Hepatocyte (in vitro differentiated cells): ENCODE measurements around the gene MYOZ2. TPM values are rescaled to one million over a fixed set of nuclear protein-coding genes. Genes with fewer than 3 reads are reported as not detected.

Experiments used
- DNase-seq: peaks from one replicate; pipeline ENCODE4 v3.0.0-alpha.2; 2016; ENCODE audit warnings: low spot score
- H2AFZ ChIP-seq: fragments of 200-600 bp; sonication (generic); 2 replicates; pipeline ENCODE4 v1.6.0; 2016; ENCODE audit warnings: antibody characterized with exemption, mild to moderate bottlenecking
- H3K27ac ChIP-seq: fragments of 200-600 bp; sonication (generic); 2 replicates; pipeline ENCODE4 v1.5.1; 2016; ENCODE audit warnings: mild to moderate bottlenecking
- H3K27me3 ChIP-seq: fragments of 200-600 bp; sonication (generic); 2 replicates; pipeline ENCODE4 v1.6.1; 2016
- H3K36me3 ChIP-seq: fragments of 200-600 bp; sonication (generic); replicated peaks from 2 replicates; pipeline ENCODE4 v1.5.1; 2016; ENCODE audit warnings: low read depth; ENCODE audit not compliant: insufficient read depth
- H3K4me1 ChIP-seq: fragments of 200-600 bp; sonication (generic); 2 replicates; pipeline ENCODE4 v1.5.1; 2016; ENCODE audit warnings: mild to moderate bottlenecking, moderate library complexity; ENCODE audit not compliant: insufficient read depth
- H3K4me2 ChIP-seq: fragments of 200-600 bp; sonication (generic); 2 replicates; pipeline ENCODE4 v1.6.0; 2016
- H3K4me3 ChIP-seq: fragments of 200-600 bp; sonication (generic); 2 replicates; pipeline ENCODE4 v1.5.1; 2016; ENCODE audit warnings: mild to moderate bottlenecking
- H3K79me2 ChIP-seq: fragments of 200-600 bp; sonication (generic); 2 replicates; pipeline ENCODE4 v1.6.0; 2017; ENCODE audit warnings: mild to moderate bottlenecking
- H3K9me2 ChIP-seq: fragments of 200-600 bp; sonication (generic); replicated peaks from 2 replicates; pipeline ENCODE4 v1.6.0; 2017; ENCODE audit warnings: mild to moderate bottlenecking; ENCODE audit not compliant: insufficient read depth
- H3K9me3 ChIP-seq: fragments of 200-600 bp; sonication (generic); 2 replicates; pipeline ENCODE4 v1.5.1; 2016; ENCODE audit warnings: low read depth, mild to moderate bottlenecking
- H4K20me1 ChIP-seq: fragments of 200-600 bp; sonication (generic); 2 replicates; pipeline ENCODE4 v1.6.0; 2016; ENCODE audit warnings: mild to moderate bottlenecking; ENCODE audit not compliant: insufficient read depth, poor library complexity, severe bottlenecking
- EZH2 ChIP-seq: fragments of 200-600 bp; sonication (generic); IDR thresholded peaks from 2 replicates; pipeline ENCODE4 v1.6.1; 2016; ENCODE audit warnings: antibody characterized with exemption, mild to moderate bottlenecking, borderline replicate concordance
- EZH2phosphoT487 ChIP-seq: fragments of 200-600 bp; sonication (generic); IDR thresholded peaks from one replicate; pipeline ENCODE4 v1.6.1; 2018; ENCODE audit warnings: antibody characterized with exemption, mild to moderate bottlenecking, low read depth, moderate library complexity; ENCODE audit not compliant: unreplicated experiment, severe bottlenecking
- WGBS: methylation state at CpG from one replicate; pipeline ENCODE4 v1.1.6; 2016; ENCODE audit warnings: low lambda C conversion rate; ENCODE audit errors: missing lambda C conversion rate; 5-methylcytosine and 5-hydroxymethylcytosine counted together
- polyA plus RNA-seq: library from polyadenylated mRNA; unstranded; fragments of >200 nt; fragmentation: Nextera tagmentation; extraction: Ambion mirVana; gene quantifications from 2 replicates; pipeline ENCODE4 v1.2.1, GENCODE V29; 2016
- total RNA-seq: library from RNA; depleted of rRNA; stranded (reverse); fragments of >200 nt; gene quantifications from 2 replicates; pipeline ENCODE4 v1.2.3, GENCODE V29; 2014
- TF ChIP-seq, protein P1 (sequence below): fragments of 200-600 bp; sonication (generic); IDR thresholded peaks from 2 replicates; pipeline ENCODE4 v1.5.1; 2016; ENCODE audit warnings: antibody characterized with exemption, mild to moderate bottlenecking; ENCODE audit not compliant: poor library complexity

MYOZ2 gene
- total RNA-seq (0.10 and 0.16 TPM in 2 replicates), polyA plus RNA-seq (0.13 TPM in 1 of 2 replicates, not detected in the other)

DNA sequence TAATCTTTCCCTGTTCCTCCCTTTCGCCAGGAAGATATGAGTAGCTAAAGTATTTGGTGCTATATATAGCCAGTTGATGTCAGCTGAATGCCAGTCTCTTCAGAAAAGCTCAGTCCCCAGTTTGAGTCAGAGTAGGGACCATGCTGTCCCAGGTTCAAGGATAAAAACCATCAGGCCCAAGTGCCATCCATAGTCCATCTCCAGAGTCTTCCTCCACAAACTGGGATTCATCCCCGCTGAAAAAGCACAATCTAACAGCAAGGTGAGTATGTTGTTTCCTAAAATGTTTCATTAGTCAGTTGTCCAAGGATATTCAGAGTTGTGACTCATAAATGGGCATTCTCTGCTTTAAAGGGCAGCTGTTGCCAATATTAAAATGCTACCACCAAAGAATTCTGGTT is at the start of gene MYOZ2:
MYOZ2 (plus strand) TSS at position 112 of the 401 bp plus-strand sequence. CDS start 694 bp downstream, outside the sequence.
- no peaks in the 10 kb centered on the region for H3K9me3 ChIP-seq
- H3K4me3 ChIP-seq: no peak within 1 kb of the TSS
- H3K36me3 ChIP-seq: no peaks in the 10 kb centered on the region
- H3K4me2 ChIP-seq: no peak within 1 kb of the TSS
- no peak within 1 kb of the TSS for H3K27ac ChIP-seq
- H3K4me1 ChIP-seq: peaks cover 15% of the 10 kb centered on the region
- TF ChIP-seq, protein P1, sequence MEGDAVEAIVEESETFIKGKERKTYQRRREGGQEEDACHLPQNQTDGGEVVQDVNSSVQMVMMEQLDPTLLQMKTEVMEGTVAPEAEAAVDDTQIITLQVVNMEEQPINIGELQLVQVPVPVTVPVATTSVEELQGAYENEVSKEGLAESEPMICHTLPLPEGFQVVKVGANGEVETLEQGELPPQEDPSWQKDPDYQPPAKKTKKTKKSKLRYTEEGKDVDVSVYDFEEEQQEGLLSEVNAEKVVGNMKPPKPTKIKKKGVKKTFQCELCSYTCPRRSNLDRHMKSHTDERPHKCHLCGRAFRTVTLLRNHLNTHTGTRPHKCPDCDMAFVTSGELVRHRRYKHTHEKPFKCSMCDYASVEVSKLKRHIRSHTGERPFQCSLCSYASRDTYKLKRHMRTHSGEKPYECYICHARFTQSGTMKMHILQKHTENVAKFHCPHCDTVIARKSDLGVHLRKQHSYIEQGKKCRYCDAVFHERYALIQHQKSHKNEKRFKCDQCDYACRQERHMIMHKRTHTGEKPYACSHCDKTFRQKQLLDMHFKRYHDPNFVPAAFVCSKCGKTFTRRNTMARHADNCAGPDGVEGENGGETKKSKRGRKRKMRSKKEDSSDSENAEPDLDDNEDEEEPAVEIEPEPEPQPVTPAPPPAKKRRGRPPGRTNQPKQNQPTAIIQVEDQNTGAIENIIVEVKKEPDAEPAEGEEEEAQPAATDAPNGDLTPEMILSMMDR: no peak
- TF ChIP-seq EZH2 (no peak), EZH2phosphoT487 (no peak)
- H4K20me1 ChIP-seq: no peaks in the 10 kb centered on the region
- H3K27me3 ChIP-seq: no peaks in the 10 kb centered on the region
- no peak within 1 kb of the TSS for H2AFZ ChIP-seq
- WGBS: 88% methylated on average over 2 of the region's 2 CpGs
- H3K9me2 ChIP-seq: no peaks in the 10 kb centered on the region
- no peaks in the 10 kb centered on the region for H3K79me2 ChIP-seq
- no peak for DNase-seq

DNA sequence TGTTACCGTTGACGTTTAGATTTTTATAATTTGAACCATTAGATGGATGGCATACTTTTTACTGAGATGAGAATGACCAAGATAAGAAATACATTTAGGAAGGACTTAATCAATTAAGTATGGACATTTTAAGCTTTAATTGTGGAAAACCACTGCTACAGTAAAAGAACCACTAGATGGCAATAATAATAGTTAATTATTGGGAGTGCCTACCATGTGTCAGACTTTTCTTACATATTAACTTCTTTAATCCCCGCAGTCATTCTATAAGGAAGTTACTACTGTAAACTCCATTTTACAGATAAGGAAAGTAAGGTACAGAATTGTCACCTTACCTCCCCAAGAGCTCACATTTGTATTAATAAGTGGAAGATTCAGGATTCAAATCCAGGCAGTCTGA is 48.5 kb upstream of the MYOZ2 start:
- Histone ChIP-seq H3K27me3 (no peaks in the 10 kb centered on the region), H3K79me2 (no peaks in the 10 kb centered on the region), H3K4me1 (peaks cover 6% of the 10 kb centered on the region), H4K20me1 (no peaks in the 10 kb centered on the region), H3K9me2 (no peaks in the 10 kb centered on the region), H3K36me3 (no peaks in the 10 kb centered on the region), H3K4me3 (no peak overlapping the region), H3K9me3 (no peaks in the 10 kb centered on the region), H2AFZ (no peak overlapping the region), H3K4me2 (no peak overlapping the region), H3K27ac (no peak overlapping the region)
- no peak for DNase-seq
- WGBS: 59% methylated on average over 3 of the region's 3 CpGs
- TF ChIP-seq, protein P1: peak; percentile 43
- no peak for TF ChIP-seq EZH2

DNA sequence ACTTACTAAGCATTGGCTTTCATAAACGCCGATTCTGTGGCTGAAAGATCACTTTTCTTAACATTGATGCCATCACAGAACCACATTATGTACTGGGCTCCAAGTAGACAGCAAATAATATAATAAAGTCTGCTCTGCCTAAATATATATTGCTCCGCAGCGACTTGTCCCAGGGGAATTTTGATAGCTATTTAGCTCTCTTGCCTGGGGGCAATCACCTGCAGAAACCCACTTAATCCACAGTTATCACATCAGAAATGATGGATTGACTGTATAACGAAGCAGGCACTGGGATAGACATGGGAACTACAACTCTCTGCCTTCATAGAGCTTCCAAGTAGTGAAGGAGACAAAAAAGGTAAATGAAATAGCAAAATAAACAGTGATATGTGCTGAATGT is 48.0 kb upstream of the MYOZ2 start:
- Histone ChIP-seq H3K36me3 (no peaks in the 10 kb centered on the region), H2AFZ (no peak overlapping the region), H3K27me3 (no peaks in the 10 kb centered on the region), H3K4me1 (peaks cover under 1% of the 10 kb centered on the region), H3K9me2 (no peaks in the 10 kb centered on the region), H3K9me3 (no peaks in the 10 kb centered on the region), H4K20me1 (no peaks in the 10 kb centered on the region), H3K4me2 (no peak overlapping the region), H3K79me2 (no peaks in the 10 kb centered on the region), H3K27ac (no peak overlapping the region), H3K4me3 (no peak overlapping the region)
- no peak for DNase-seq
- TF ChIP-seq, protein P1: no peak
- no peak for TF ChIP-seq EZH2phosphoT487
- no peak for TF ChIP-seq EZH2
- 90% methylated on average over 5 of the region's 5 CpGs for WGBS
